Liver (tissue), 9 donors: ENCODE measurements around the gene MFSD11. TPM values are rescaled to one million over a fixed set of nuclear protein-coding genes. Genes with fewer than 3 reads are reported as not detected.
A peak's percentile ranks its signal among the peaks of the same experiment; 100 is the strongest.
"Not testable (repeated sequence)": the region's sequence is repeated elsewhere in the genome, so short reads cannot be mapped to it uniquely, and the experiment has no call there.

Source experiments
- DNase-seq: peaks from one replicate; pipeline ENCODE4 v3.0.0-alpha.2; 2017; ENCODE audit warnings: low spot score
- H3K27ac ChIP-seq, 2 donors: one replicate each; pipeline ENCODE4 v1.7.0; 2013; ENCODE audit warnings: inconsistent platforms in 2 of 2, low read length in 2 of 2, control low read depth in 1 of 2, low read depth in 1 of 2, mild to moderate bottlenecking in 1 of 2
- H3K27me3 ChIP-seq, 4 donors: one replicate each; pipeline versions ENCODE4 v1.6.1 to v1.7.0; 2013; ENCODE audit warnings: low read length in 3 of 4, inconsistent platforms in 1 of 4, mild to moderate bottlenecking in 1 of 4, moderate library complexity in 1 of 4; ENCODE audit not compliant: control insufficient read depth in 4 of 4, insufficient read depth in 4 of 4
- H3K36me3 ChIP-seq, 4 donors: one replicate each; pipeline versions ENCODE4 v1.6.1 to v1.7.0; 2013; ENCODE audit warnings: low read length in 3 of 4, mild to moderate bottlenecking in 3 of 4, low read depth in 1 of 4, moderate library complexity in 1 of 4; ENCODE audit not compliant: control insufficient read depth in 4 of 4, insufficient read depth in 3 of 4
- H3K4me1 ChIP-seq, 4 donors: one replicate each; pipeline versions ENCODE4 v1.6.1 to v1.7.0; 2013; ENCODE audit warnings: low read length in 3 of 4, mild to moderate bottlenecking in 3 of 4, moderate library complexity in 1 of 4; ENCODE audit not compliant: control insufficient read depth in 4 of 4, insufficient read depth in 4 of 4
- H3K4me3 ChIP-seq, 3 donors: one replicate each; pipeline versions ENCODE4 v1.6.1 to v1.7.0; 2013; ENCODE audit warnings: low read length in 3 of 3, control low read depth in 1 of 3, low read depth in 1 of 3, mild to moderate bottlenecking in 1 of 3
- H3K9ac ChIP-seq, 2 donors: one replicate each; pipeline ENCODE4 v1.7.0; 2013; ENCODE audit warnings: low read length in 2 of 2, mild to moderate bottlenecking in 2 of 2, moderate library complexity in 2 of 2, control low read depth in 1 of 2, low read depth in 1 of 2
- H3K9me3 ChIP-seq, 4 donors: one replicate each; pipeline versions ENCODE4 v1.6.1 to v1.7.0; 2013; ENCODE audit warnings: low read length in 3 of 4; ENCODE audit not compliant: control insufficient read depth in 4 of 4
- EGR1 ChIP-seq, 2 donors: IDR thresholded peaks; 2 replicates each; pipeline ENCODE4 v1.6.1; 2016 to 2018; ENCODE audit warnings: antibody characterized with exemption in 2 of 2, low read depth in 2 of 2
- FOXA2 ChIP-seq: IDR thresholded peaks from 2 replicates; pipeline ENCODE4 v1.6.1; 2016; ENCODE audit warnings: antibody characterized with exemption
- HNF4A ChIP-seq, 2 donors: conservative IDR thresholded peaks; 2 replicates each; pipeline ENCODE4 v1.6.1; 2016; ENCODE audit warnings: antibody characterized with exemption in 2 of 2, mild to moderate bottlenecking in 2 of 2
- HNF4G ChIP-seq: IDR thresholded peaks from 2 replicates; pipeline ENCODE4 v1.6.1; 2016; ENCODE audit warnings: antibody characterized with exemption
- JUND ChIP-seq, 2 donors: IDR thresholded peaks; 2 replicates each; pipeline ENCODE4 v1.6.1; 2016; ENCODE audit warnings: antibody characterized with exemption in 2 of 2
- SP1 ChIP-seq: IDR thresholded peaks from 2 replicates; pipeline ENCODE4 v1.6.1; 2018; ENCODE audit warnings: antibody characterized with exemption, mild to moderate bottlenecking
- TAF1 ChIP-seq: conservative IDR thresholded peaks from 2 replicates; pipeline ENCODE4 v1.6.1; 2016; ENCODE audit warnings: antibody characterized with exemption, mild to moderate bottlenecking
- ZBTB33 ChIP-seq: IDR thresholded peaks from 2 replicates; pipeline ENCODE4 v1.6.1; 2016; ENCODE audit warnings: antibody characterized with exemption
- WGBS: extraction: QIAGEN DNeasy Blood & Tissue Kit; methylation state at CpG from one replicate; pipeline ENCODE4 v1.1.7; 2013; 5-methylcytosine and 5-hydroxymethylcytosine counted together
- polyA plus RNA-seq, 2 donors: library from polyadenylated mRNA; stranded (reverse) in 1 of 2; unstranded in 1 of 2; fragments of 200-250 nt in 1 of 2; fragments of >200 nt in 1 of 2; fragmentation: Nextera tagmentation in 1 of 2; extraction: Ambion mirVana in 1 of 2; gene quantifications; one replicate each; pipeline versions ENCODE4 v1.2.1 to v1.2.3, GENCODE V29; 2013 to 2015
- total RNA-seq, 2 donors: library from RNA; depleted of rRNA; stranded (reverse); fragments of >200 nt; gene quantifications; one replicate each; pipeline ENCODE4 v1.2.3, GENCODE V29; 2014
- TF ChIP-seq, protein P1 (sequence below): fragments of 150-350 bp; IDR thresholded peaks from 2 replicates; pipeline ENCODE4 v1.5.1; 2017; ENCODE audit warnings: improper control_type of control experiment, low read depth, low read length; ENCODE audit not compliant: missing input control
- donor health status: healthy.
- donor health status: healthy.
- donor health status: healthy.
- donor health status: healthy.
- donor health status: healthy.

MFSD11 gene
- total and polyA plus RNA-seq, 4 donors: 8.6 to 26.9 (median 17.5) TPM

DNA sequence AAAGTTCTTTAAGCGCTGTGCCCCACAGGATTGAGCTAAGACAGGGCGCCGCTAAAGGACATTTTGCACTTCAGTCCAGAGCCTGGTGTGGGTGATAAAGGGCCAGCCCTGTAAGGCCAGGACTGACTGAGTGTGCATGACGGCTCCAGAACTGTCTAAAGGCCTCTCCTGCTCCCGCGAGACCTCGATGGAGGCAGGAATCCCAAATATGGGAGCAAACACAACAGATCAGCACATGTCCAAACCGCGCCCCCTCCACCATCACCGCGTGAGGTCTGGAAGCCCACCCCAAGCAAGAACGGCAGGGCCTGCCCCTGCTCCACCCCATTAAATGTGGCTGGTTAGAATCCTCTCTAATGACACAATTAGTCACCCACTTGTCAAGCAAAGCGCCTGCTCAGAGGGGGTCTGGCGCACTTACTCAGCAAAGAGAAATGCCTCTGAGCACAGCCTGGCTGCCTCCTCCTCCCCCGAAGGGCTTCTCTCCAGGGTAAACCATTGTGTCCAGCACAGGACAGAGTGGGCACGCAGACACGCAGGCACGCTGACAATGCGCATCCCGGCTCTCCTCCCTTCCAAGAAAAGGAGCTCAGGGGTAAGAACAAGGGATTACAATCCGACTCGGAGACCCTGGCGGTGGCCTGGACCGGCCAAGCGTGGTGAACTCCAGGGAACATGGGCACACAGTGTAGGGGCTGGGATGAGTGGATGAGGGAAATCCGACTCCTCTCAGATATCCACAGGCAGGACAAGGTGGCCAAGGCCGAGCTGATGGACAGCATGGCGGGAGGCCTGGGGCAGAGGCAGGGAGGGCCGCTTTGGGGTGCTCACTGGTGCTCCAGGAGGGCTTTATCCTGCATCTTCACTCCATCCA, 28.6 kb upstream of the MFSD11 start:
- peak overlapping the region; percentile 5 to 61 for H3K27ac ChIP-seq
- no peak overlapping the region for H3K9ac ChIP-seq
- peaks cover 0 to 5% (median 2%) of the 10 kb centered on the region in 4 donors for H3K36me3 ChIP-seq
- 84% methylated on average over 29 of the region's 29 CpGs for WGBS
- peak overlapping the region in 1 of 3 donors; percentile 68 for H3K4me3 ChIP-seq
- H3K9me3 ChIP-seq: no peaks in the 10 kb centered on the region
- H3K27me3 ChIP-seq: no peaks in the 10 kb centered on the region
- TF ChIP-seq JUND (IDR thresholded peaks at IDR 0.05): no peak
- TF ChIP-seq, protein P1, sequence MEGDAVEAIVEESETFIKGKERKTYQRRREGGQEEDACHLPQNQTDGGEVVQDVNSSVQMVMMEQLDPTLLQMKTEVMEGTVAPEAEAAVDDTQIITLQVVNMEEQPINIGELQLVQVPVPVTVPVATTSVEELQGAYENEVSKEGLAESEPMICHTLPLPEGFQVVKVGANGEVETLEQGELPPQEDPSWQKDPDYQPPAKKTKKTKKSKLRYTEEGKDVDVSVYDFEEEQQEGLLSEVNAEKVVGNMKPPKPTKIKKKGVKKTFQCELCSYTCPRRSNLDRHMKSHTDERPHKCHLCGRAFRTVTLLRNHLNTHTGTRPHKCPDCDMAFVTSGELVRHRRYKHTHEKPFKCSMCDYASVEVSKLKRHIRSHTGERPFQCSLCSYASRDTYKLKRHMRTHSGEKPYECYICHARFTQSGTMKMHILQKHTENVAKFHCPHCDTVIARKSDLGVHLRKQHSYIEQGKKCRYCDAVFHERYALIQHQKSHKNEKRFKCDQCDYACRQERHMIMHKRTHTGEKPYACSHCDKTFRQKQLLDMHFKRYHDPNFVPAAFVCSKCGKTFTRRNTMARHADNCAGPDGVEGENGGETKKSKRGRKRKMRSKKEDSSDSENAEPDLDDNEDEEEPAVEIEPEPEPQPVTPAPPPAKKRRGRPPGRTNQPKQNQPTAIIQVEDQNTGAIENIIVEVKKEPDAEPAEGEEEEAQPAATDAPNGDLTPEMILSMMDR: no peak
- TF ChIP-seq ZBTB33: peak; percentile 90
- no peak for TF ChIP-seq HNF4A (conservative IDR thresholded peaks at IDR 0.05)
- TF ChIP-seq FOXA2: no peak
- no peak for TF ChIP-seq SP1
- TF ChIP-seq TAF1: no peak
- no peak for TF ChIP-seq HNF4G
- DNase-seq: no peak
- H3K4me1 ChIP-seq: peaks cover 0 to 11% (median 8%) of the 10 kb centered on the region in 4 donors

DNA sequence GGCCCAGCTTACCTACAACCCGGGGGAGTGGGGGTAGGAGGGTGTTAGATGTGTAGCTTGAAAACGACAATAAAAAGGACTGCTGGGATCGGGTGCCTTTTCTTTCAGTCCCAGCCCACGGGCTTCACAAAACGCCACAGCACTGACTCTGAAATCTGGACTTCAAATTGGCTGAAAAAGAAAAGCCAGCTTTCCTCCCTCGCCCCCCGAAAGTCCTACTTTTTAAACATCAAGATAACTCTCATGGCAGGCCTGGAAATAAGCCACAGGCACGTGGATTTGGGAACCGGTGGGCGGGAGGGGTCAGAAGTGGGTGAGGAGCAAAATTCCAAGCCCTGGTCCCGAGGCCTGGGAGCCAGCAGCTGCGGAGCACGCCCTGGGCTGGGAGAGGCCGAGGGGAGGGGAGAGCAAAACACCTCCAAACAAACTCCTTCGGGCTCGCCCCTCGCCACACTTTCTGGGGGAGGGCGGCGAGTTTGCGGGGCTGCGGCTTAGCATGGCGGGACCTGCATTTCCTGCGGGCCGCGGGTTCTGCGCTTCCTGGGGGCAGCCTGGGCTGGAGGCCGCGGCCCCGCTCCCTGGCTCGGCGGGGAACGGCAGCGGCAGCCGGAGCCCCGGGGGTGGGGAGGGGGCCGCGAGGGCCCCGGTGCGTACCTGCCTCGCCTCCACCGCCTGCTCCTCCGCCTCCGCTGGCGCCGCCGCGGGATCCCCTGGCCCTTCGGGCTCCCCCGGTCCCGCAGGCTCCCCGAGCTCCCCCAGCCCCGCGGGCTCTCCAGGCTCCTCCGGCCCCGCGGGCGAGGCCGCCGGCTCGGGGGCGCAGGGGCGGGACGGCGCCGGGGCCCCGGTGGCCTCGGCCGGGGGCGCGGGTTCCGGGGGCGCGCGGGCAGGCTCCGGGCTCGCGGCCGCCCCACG, 27.7 kb upstream of the MFSD11 start:
- H3K4me1 ChIP-seq: peaks cover 0 to 11% (median 9%) of the 10 kb centered on the region in 4 donors

GRCh38 chr17:76710863-76711611, 26.9 kb upstream of the MFSD11 start, which contains the start of gene MXRA7:
Gene MXRA7, minus strand, starts transcription at chr17:76710965. Its CDS starts 19 bp downstream, at chr17:76710946.
- peak within 1 kb of the TSS in 2 of 3 donors; percentile 18 to 68 for H3K4me3 ChIP-seq
- H3K27me3 ChIP-seq: no peaks in the 10 kb centered on the region
- H3K4me1 ChIP-seq: peaks cover 0 to 15% (median 10%) of the 10 kb centered on the region in 4 donors
- peaks cover 3 to 10% (median 8%) of the 10 kb centered on the region in 4 donors for H3K36me3 ChIP-seq
- H3K9me3 ChIP-seq: no peaks in the 10 kb centered on the region
- WGBS: 6% methylated on average over 49 of the region's 56 CpGs
- peak; percentile 79 for DNase-seq
- H3K27ac ChIP-seq: peak within 1 kb of the TSS; percentile 17 to 86
- peak within 1 kb of the TSS in 1 of 2 donors; percentile 44 for H3K9ac ChIP-seq
- no peak for TF ChIP-seq ZBTB33
- no peak for TF ChIP-seq HNF4A (conservative IDR thresholded peaks at IDR 0.05)
- TF ChIP-seq EGR1 (IDR thresholded peaks at IDR 0.05; ENCODE audit: low read depth in 2 of 2): no peak
- TF ChIP-seq JUND (IDR thresholded peaks at IDR 0.05): no peak

More for the DNA sequence above, 27.7 kb upstream of the MFSD11 start:
- peak overlapping the region; percentile 5 to 61 for H3K27ac ChIP-seq
- H3K27me3 ChIP-seq, H3K9me3 ChIP-seq, H3K36me3 ChIP-seq, DNase-seq: not testable (repeated sequence)
- 14% methylated on average over 45 of the region's 79 CpGs for WGBS
- peak overlapping the region in 1 of 2 donors; percentile 44 for H3K9ac ChIP-seq
- H3K4me3 ChIP-seq: peak overlapping the region in 2 of 3 donors; percentile 18 to 68

DNA sequence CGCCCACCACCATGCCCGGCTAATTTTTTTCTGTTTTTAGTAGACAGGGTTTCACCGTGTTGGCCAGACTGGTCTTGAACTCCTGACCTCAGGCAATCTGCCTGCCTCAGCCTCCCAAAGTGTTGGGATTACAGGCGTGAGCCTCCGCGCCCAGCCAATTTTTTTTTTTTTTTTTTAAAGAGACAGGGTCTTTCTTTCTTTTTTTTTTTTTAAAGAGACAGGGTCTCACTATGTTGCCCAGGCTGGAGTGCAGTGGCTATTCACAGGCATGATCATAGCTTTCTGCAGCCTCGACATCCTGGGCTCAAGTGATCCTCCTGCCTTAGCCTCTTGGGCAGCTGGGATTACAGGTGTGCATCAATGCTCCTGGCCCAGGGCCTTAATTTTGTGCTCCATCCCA, 25.6 kb upstream of the MFSD11 start:
- not testable (repeated sequence) for DNase-seq, H3K9me3 ChIP-seq, H3K27me3 ChIP-seq, H3K4me3 ChIP-seq, H3K27ac ChIP-seq, H3K9ac ChIP-seq
- Histone ChIP-seq H3K4me1 (peaks cover 0 to 16% (median 10%) of the 10 kb centered on the region in 4 donors), H3K36me3 (peaks cover 3 to 22% (median 20%) of the 10 kb centered on the region in 4 donors)
- 73% methylated on average over 7 of the region's 7 CpGs for WGBS
